Sigmoid colon (tissue), 7 donors: ENCODE data around the gene FFAR2. TPM values are rescaled to one million over a fixed set of nuclear protein-coding genes. Genes with fewer than 3 reads are reported as not detected.

Experiments used
- DNase-seq: peaks from one replicate; pipeline ENCODE4 v3.0.0-alpha.2; 2019
- H3K27ac ChIP-seq, 4 donors: fragments of 200-600 bp; sonication (generic); one replicate each; pipeline ENCODE4 v1.5.1; 2016 to 2019; ENCODE audit warnings: mild to moderate bottlenecking in 1 of 4
- H3K27me3 ChIP-seq, 3 donors: fragments of 200-600 bp; sonication (generic); one replicate each; pipeline ENCODE4 v1.5.1; 2019; ENCODE audit warnings: mild to moderate bottlenecking in 1 of 3
- H3K36me3 ChIP-seq, 4 donors: fragments of 200-600 bp; sonication (generic); one replicate each; pipeline ENCODE4 v1.5.1; 2016 to 2019
- H3K4me1 ChIP-seq, 4 donors: fragments of 200-600 bp; sonication (generic); one replicate each; pipeline ENCODE4 v1.5.1; 2017 to 2019
- H3K4me3 ChIP-seq, 4 donors: fragments of 200-600 bp; sonication (generic); one replicate each; pipeline ENCODE4 v1.5.1; 2017 to 2019; ENCODE audit warnings: mild to moderate bottlenecking in 2 of 4, moderate library complexity in 1 of 4
- H3K9me3 ChIP-seq, 4 donors: fragments of 200-600 bp in 3 of 4; sonication (generic) in 3 of 4; one replicate each; pipeline versions ENCODE4 v1.5.1 to v1.6.1; 2013 to 2019
- EP300 ChIP-seq, 4 donors: sonication (generic); formaldehyde crosslinking; IDR thresholded peaks; one replicate each; pipeline ENCODE4 v1.6.1; 2017; ENCODE audit warnings: antibody characterized with exemption in 4 of 4
- POLR2A ChIP-seq, 2 donors: fragments of 450-650 bp; IDR thresholded peaks; one replicate each; pipeline ENCODE4 v1.6.1; 2016; ENCODE audit warnings: antibody characterized with exemption in 2 of 2, mild to moderate bottlenecking in 2 of 2, moderate library complexity in 2 of 2
- POLR2AphosphoS5 ChIP-seq, 4 donors: sonication (generic); formaldehyde crosslinking; IDR thresholded peaks; one replicate each; pipeline ENCODE4 v1.6.1; 2017; ENCODE audit warnings: antibody characterized with exemption in 4 of 4
- WGBS, 2 donors: extraction: QIAGEN DNeasy Blood & Tissue Kit; methylation state at CpG; one replicate each; pipeline ENCODE4 v1.1.7; 2013; 5-methylcytosine and 5-hydroxymethylcytosine counted together
- intact Hi-C: fragments of 100-400 bp; cut with DNase I; formaldehyde crosslinking; loops from one replicate; pipeline ENCODE4 v1.15.1; 2023
- polyA plus RNA-seq, 3 donors: library from polyadenylated mRNA; stranded (reverse); fragments of 200-250 nt; gene quantifications; one replicate each; pipeline ENCODE4 v1.2.3, GENCODE V29; 2013
- total RNA-seq, 4 donors: library from RNA; depleted of rRNA; stranded (reverse); fragments of >200 nt; gene quantifications; one replicate each; pipeline ENCODE4 v1.1.0, GENCODE V29; 2016
- TF ChIP-seq, protein P1 (sequence below), 4 experiments: fragments of 450-650 bp in 3 of 4; fragments of 200-600 bp in 1 of 4; IDR thresholded peaks; one replicate each; pipeline ENCODE4 v1.5.1; 2016 to 2019; ENCODE audit warnings: antibody characterized with exemption in 4 of 4, mild to moderate bottlenecking in 3 of 4, moderate library complexity in 2 of 4
- donor health status: healthy with polysubstance abuse.
- donor health status: Bipolar disorder and iron deficiency.
- donor health status: healthy.

Gene FFAR2
- total and polyA plus RNA-seq, 7 donors: 0.69 to 0.92 (median 0.81) TPM; not detected in 4

DNA sequence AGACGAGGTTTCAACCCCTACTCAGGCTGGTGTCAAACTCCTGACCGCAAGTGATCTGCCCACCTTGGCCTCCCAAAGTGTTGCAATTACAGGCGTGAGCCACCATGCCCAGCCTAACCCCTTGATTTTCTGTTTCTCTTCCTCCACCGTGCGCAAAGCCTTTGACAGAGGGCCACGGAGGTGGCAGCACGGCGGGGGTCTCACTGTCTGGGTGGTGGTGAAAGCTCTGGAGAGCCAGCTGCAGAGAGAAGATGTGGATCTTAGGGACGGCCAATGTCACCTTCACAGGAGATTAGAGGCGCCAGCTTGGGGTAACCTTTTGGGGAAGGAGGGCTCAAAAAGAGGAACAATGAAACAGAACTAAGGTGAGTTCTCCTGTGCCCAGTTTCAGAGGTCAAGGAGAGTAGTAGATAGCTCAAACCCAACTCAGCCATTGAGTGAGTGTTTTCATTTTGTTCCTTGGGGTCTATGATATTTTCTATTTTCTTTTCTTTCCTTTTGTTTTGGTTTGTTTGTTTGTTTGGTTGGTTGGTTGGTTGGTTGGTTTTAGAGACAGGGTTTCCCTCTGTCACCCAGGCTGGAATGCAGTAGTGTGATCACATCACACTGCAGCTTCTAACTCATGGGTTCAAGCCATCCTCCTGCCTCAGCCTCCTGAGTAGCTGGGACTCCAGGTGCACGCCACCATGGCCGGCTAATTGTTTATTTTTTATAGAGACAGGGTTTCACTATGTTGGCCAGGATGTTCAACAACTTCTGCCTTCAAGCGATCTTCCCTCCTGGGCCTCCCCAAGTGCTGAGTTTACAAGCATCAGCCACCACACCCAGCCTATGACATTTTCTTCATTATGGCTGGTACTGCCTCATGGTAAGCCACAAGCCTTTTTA lies 39.5 kb upstream of the FFAR2 start:
- H3K36me3 ChIP-seq: no peaks in the 10 kb centered on the region
- WGBS, 2 donors: 79 to 87% methylated on average over 13 of the region's 13 CpGs
- no peaks in the 10 kb centered on the region for H3K4me1 ChIP-seq
- intact Hi-C loops: no loop called here
- TF ChIP-seq EP300 (IDR thresholded peaks at IDR 0.05): no peak
- no peak for TF ChIP-seq POLR2AphosphoS5 (IDR thresholded peaks at IDR 0.05)
- TF ChIP-seq POLR2A (IDR thresholded peaks at IDR 0.05): no peak
- TF ChIP-seq, protein P1, sequence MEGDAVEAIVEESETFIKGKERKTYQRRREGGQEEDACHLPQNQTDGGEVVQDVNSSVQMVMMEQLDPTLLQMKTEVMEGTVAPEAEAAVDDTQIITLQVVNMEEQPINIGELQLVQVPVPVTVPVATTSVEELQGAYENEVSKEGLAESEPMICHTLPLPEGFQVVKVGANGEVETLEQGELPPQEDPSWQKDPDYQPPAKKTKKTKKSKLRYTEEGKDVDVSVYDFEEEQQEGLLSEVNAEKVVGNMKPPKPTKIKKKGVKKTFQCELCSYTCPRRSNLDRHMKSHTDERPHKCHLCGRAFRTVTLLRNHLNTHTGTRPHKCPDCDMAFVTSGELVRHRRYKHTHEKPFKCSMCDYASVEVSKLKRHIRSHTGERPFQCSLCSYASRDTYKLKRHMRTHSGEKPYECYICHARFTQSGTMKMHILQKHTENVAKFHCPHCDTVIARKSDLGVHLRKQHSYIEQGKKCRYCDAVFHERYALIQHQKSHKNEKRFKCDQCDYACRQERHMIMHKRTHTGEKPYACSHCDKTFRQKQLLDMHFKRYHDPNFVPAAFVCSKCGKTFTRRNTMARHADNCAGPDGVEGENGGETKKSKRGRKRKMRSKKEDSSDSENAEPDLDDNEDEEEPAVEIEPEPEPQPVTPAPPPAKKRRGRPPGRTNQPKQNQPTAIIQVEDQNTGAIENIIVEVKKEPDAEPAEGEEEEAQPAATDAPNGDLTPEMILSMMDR (IDR thresholded peaks at IDR 0.05): no peak
- no peaks in the 10 kb centered on the region for H3K9me3 ChIP-seq
- no peak for DNase-seq
- H3K27me3 ChIP-seq: peaks cover 0 to 1% (median 0%) of the 10 kb centered on the region in 3 donors
- no peak overlapping the region for H3K4me3 ChIP-seq
- no peak overlapping the region for H3K27ac ChIP-seq

DNA sequence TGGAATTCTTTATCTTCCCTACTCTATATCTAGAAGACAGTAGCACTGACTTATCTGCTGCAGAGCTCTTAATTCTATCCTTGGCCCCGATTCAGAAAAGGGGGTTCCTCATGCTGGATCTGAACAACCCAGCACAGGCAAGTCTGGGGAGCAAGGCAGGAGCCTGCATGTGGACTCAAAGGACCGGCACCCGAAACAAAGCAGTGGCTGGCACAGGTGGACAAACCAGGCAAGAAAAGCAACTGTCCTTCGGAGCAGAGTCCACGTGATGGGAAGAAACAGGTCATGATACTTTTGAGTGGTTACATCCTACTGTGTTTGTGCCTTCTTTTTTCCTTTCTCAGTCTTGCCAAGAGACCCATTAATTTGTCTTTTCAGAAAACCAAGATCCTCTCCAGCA lies 38.9 kb upstream of the FFAR2 start:
- H3K9me3 ChIP-seq: no peaks in the 10 kb centered on the region
- H3K36me3 ChIP-seq: no peaks in the 10 kb centered on the region
- TF ChIP-seq EP300 (IDR thresholded peaks at IDR 0.05) (no peak), POLR2AphosphoS5 (IDR thresholded peaks at IDR 0.05) (no peak), POLR2A (IDR thresholded peaks at IDR 0.05) (no peak)
- TF ChIP-seq, protein P1 (IDR thresholded peaks at IDR 0.05): no peak
- H3K4me1 ChIP-seq: no peaks in the 10 kb centered on the region
- peaks cover 0 to 6% (median 0%) of the 10 kb centered on the region in 3 donors for H3K27me3 ChIP-seq
- no peak for DNase-seq
- intact Hi-C loops: no loop called here
- H3K27ac ChIP-seq: no peak overlapping the region
- WGBS, 2 donors: 77 to 79% methylated on average over 5 of the region's 5 CpGs
- H3K4me3 ChIP-seq: no peak overlapping the region

DNA sequence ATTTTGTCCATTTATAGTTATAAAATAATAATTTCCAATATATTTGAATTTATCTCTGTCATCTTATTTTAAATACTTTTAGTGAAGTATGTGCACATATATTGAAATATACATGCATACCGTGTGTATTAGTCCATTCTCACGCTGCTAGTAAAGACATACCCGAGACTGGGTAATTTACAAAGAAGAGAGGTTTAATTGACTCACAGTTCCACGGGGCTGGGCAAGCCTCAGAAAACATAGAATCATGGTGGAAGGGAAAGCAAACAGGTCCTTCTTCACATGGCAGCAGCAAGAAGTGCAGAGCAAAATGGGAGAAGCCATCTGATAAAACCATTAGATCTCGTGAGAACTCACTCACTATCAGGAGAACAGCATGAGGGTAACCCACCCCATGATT lies 37.6 kb upstream of the FFAR2 start:
- H3K4me1 ChIP-seq: no peaks in the 10 kb centered on the region
- H3K27me3 ChIP-seq: peaks cover 0 to 6% (median 0%) of the 10 kb centered on the region in 3 donors
- 76 to 88% methylated on average over 5 of the region's 5 CpGs for WGBS, 2 donors
- no peak for TF ChIP-seq POLR2AphosphoS5 (IDR thresholded peaks at IDR 0.05)
- intact Hi-C loops: no loop called here
- H3K4me3 ChIP-seq: no peak overlapping the region
- no peak for DNase-seq
- H3K9me3 ChIP-seq: no peaks in the 10 kb centered on the region
- H3K36me3 ChIP-seq: no peaks in the 10 kb centered on the region
- H3K27ac ChIP-seq: no peak overlapping the region

DNA sequence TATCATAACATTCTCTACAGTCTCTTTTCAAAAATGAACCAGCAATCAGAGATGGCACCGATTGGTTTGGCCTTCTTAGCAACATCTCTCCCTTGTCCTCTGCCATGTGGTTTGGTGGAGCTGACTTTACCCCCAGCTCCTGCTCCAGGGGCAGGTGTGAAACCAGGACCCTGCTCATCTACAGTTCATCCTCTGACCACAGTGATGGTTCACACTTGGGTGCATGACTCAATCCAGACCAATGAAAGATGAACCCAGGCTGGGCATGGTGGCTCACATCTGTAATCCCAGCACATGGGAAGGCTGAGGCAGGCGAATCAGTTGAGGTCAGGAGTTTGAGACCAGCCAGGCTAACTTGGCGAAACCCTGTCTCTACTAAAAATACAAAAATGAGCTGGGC lies 33.6 kb upstream of the FFAR2 start:
- WGBS, 2 donors: 78 to 94% methylated on average over 3 of the region's 3 CpGs
- DNase-seq: no peak
- H3K4me3 ChIP-seq: no peak overlapping the region
- no peak overlapping the region for H3K27ac ChIP-seq
- H3K9me3 ChIP-seq: no peaks in the 10 kb centered on the region
- intact Hi-C loops: no loop called here
- H3K36me3 ChIP-seq: no peaks in the 10 kb centered on the region
- peaks cover 0 to 10% (median 0%) of the 10 kb centered on the region in 3 donors for H3K27me3 ChIP-seq
- no peaks in the 10 kb centered on the region for H3K4me1 ChIP-seq
- TF ChIP-seq POLR2AphosphoS5 (IDR thresholded peaks at IDR 0.05): no peak
- no peak for TF ChIP-seq POLR2A (IDR thresholded peaks at IDR 0.05)
- TF ChIP-seq EP300 (IDR thresholded peaks at IDR 0.05): no peak
- TF ChIP-seq, protein P1 (IDR thresholded peaks at IDR 0.05): no peak

DNA sequence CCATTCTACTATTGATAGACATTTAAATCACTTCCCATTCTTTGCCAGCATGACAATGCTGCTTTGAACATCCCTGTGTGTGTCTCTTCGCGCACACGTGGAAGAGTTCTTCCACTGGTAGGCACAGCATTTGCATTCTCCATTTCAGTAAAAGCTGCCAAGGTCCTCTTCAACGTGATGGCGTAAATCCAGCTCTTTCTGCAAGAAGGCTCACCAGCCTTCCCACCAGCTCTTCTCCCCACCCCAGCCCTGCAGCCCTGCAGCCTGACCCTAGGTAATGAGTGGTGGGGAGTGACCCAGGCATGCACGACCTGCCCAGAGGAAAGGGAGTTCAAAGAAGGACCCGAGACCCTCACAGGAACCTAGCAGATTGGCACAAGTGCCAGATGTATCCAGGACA lies 31.7 kb upstream of the FFAR2 start:
- Histone ChIP-seq H3K27ac (no peak overlapping the region), H3K9me3 (no peaks in the 10 kb centered on the region), H3K36me3 (no peaks in the 10 kb centered on the region), H3K4me3 (no peak overlapping the region), H3K4me1 (no peaks in the 10 kb centered on the region), H3K27me3 (peaks cover 0 to 10% (median 0%) of the 10 kb centered on the region in 3 donors)
- no peak for DNase-seq
- 81 to 85% methylated on average over 7 of the region's 7 CpGs for WGBS, 2 donors
- intact Hi-C loops: no loop called here
- TF ChIP-seq POLR2A (IDR thresholded peaks at IDR 0.05): no peak
- TF ChIP-seq EP300 (IDR thresholded peaks at IDR 0.05): no peak
- TF ChIP-seq, protein P1 (IDR thresholded peaks at IDR 0.05): no peak
- no peak for TF ChIP-seq POLR2AphosphoS5 (IDR thresholded peaks at IDR 0.05)
